Liver (tissue), 9 donors: ENCODE data around the gene CEACAM1. TPM values are rescaled to one million over a fixed set of nuclear protein-coding genes. Genes with fewer than 3 reads are reported as not detected.

ENCODE experiments used
- DNase-seq: peaks from one replicate; pipeline ENCODE4 v3.0.0-alpha.2; 2017; ENCODE audit warnings: low spot score
- H3K27ac ChIP-seq, 2 donors: one replicate each; pipeline ENCODE4 v1.7.0; 2013; ENCODE audit warnings: inconsistent platforms in 2 of 2, low read length in 2 of 2, control low read depth in 1 of 2, low read depth in 1 of 2, mild to moderate bottlenecking in 1 of 2
- H3K27me3 ChIP-seq, 4 donors: one replicate each; pipeline versions ENCODE4 v1.6.1 to v1.7.0; 2013; ENCODE audit warnings: low read length in 3 of 4, inconsistent platforms in 1 of 4, mild to moderate bottlenecking in 1 of 4, moderate library complexity in 1 of 4; ENCODE audit not compliant: control insufficient read depth in 4 of 4, insufficient read depth in 4 of 4
- H3K36me3 ChIP-seq, 4 donors: one replicate each; pipeline versions ENCODE4 v1.6.1 to v1.7.0; 2013; ENCODE audit warnings: low read length in 3 of 4, mild to moderate bottlenecking in 3 of 4, low read depth in 1 of 4, moderate library complexity in 1 of 4; ENCODE audit not compliant: control insufficient read depth in 4 of 4, insufficient read depth in 3 of 4
- H3K4me1 ChIP-seq, 4 donors: one replicate each; pipeline versions ENCODE4 v1.6.1 to v1.7.0; 2013; ENCODE audit warnings: low read length in 3 of 4, mild to moderate bottlenecking in 3 of 4, moderate library complexity in 1 of 4; ENCODE audit not compliant: control insufficient read depth in 4 of 4, insufficient read depth in 4 of 4
- H3K4me3 ChIP-seq, 3 donors: one replicate each; pipeline versions ENCODE4 v1.6.1 to v1.7.0; 2013; ENCODE audit warnings: low read length in 3 of 3, control low read depth in 1 of 3, low read depth in 1 of 3, mild to moderate bottlenecking in 1 of 3
- H3K9ac ChIP-seq, 2 donors: one replicate each; pipeline ENCODE4 v1.7.0; 2013; ENCODE audit warnings: low read length in 2 of 2, mild to moderate bottlenecking in 2 of 2, moderate library complexity in 2 of 2, control low read depth in 1 of 2, low read depth in 1 of 2
- H3K9me3 ChIP-seq, 4 donors: one replicate each; pipeline versions ENCODE4 v1.6.1 to v1.7.0; 2013; ENCODE audit warnings: low read length in 3 of 4; ENCODE audit not compliant: control insufficient read depth in 4 of 4
- ATF3 ChIP-seq: IDR thresholded peaks from 2 replicates; pipeline ENCODE4 v1.6.1; 2016; ENCODE audit warnings: antibody characterized with exemption
- CTCF ChIP-seq: fragments of 150-350 bp; IDR thresholded peaks from 2 replicates; pipeline ENCODE4 v1.5.1; 2017; ENCODE audit warnings: improper control_type of control experiment, low read depth, low read length; ENCODE audit not compliant: missing input control
- EGR1 ChIP-seq, 2 donors: IDR thresholded peaks; 2 replicates each; pipeline ENCODE4 v1.6.1; 2016 to 2018; ENCODE audit warnings: antibody characterized with exemption in 2 of 2, low read depth in 2 of 2
- FOXA1 ChIP-seq: IDR thresholded peaks from 2 replicates; pipeline ENCODE4 v1.6.1; 2016; ENCODE audit warnings: antibody characterized with exemption
- FOXA2 ChIP-seq: IDR thresholded peaks from 2 replicates; pipeline ENCODE4 v1.6.1; 2016; ENCODE audit warnings: antibody characterized with exemption
- GABPA ChIP-seq, 2 donors: IDR thresholded peaks in 1 of 2; conservative IDR thresholded peaks in 1 of 2; 2 replicates each; pipeline ENCODE4 v1.6.1; 2016; ENCODE audit warnings: antibody characterized with exemption in 2 of 2, mild to moderate bottlenecking in 1 of 2, moderate library complexity in 1 of 2
- HNF4A ChIP-seq, 2 donors: conservative IDR thresholded peaks; 2 replicates each; pipeline ENCODE4 v1.6.1; 2016; ENCODE audit warnings: antibody characterized with exemption in 2 of 2, mild to moderate bottlenecking in 2 of 2
- HNF4G ChIP-seq: IDR thresholded peaks from 2 replicates; pipeline ENCODE4 v1.6.1; 2016; ENCODE audit warnings: antibody characterized with exemption
- JUND ChIP-seq, 2 donors: IDR thresholded peaks; 2 replicates each; pipeline ENCODE4 v1.6.1; 2016; ENCODE audit warnings: antibody characterized with exemption in 2 of 2
- MAX ChIP-seq: IDR thresholded peaks from 2 replicates; pipeline ENCODE4 v1.6.1; 2016; ENCODE audit warnings: antibody characterized with exemption
- NR2F2 ChIP-seq: IDR thresholded peaks from 2 replicates; pipeline ENCODE4 v1.6.1; 2016; ENCODE audit warnings: antibody characterized with exemption
- RAD21 ChIP-seq, 2 donors: IDR thresholded peaks; 2 replicates each; pipeline ENCODE4 v1.6.1; 2016; ENCODE audit warnings: antibody characterized with exemption in 2 of 2, mild to moderate bottlenecking in 2 of 2
- REST ChIP-seq: IDR thresholded peaks from 2 replicates; pipeline ENCODE4 v1.6.1; 2016; ENCODE audit warnings: antibody characterized with exemption, mild to moderate bottlenecking
- RXRA ChIP-seq, 2 donors: IDR thresholded peaks; 2 replicates each; pipeline ENCODE4 v1.6.1; 2017 to 2018; ENCODE audit warnings: antibody characterized with exemption in 2 of 2, mild to moderate bottlenecking in 1 of 2
- SP1 ChIP-seq: IDR thresholded peaks from 2 replicates; pipeline ENCODE4 v1.6.1; 2018; ENCODE audit warnings: antibody characterized with exemption, mild to moderate bottlenecking
- TAF1 ChIP-seq: conservative IDR thresholded peaks from 2 replicates; pipeline ENCODE4 v1.6.1; 2016; ENCODE audit warnings: antibody characterized with exemption, mild to moderate bottlenecking
- YY1 ChIP-seq: IDR thresholded peaks from 2 replicates; pipeline ENCODE4 v1.6.1; 2016; ENCODE audit warnings: antibody characterized with exemption, mild to moderate bottlenecking
- ZBTB33 ChIP-seq: IDR thresholded peaks from 2 replicates; pipeline ENCODE4 v1.6.1; 2016; ENCODE audit warnings: antibody characterized with exemption
- WGBS: extraction: QIAGEN DNeasy Blood & Tissue Kit; methylation state at CpG from one replicate; pipeline ENCODE4 v1.1.7; 2013; 5-methylcytosine and 5-hydroxymethylcytosine counted together
- polyA plus RNA-seq, 2 donors: library from polyadenylated mRNA; stranded (reverse) in 1 of 2; unstranded in 1 of 2; fragments of 200-250 nt in 1 of 2; fragments of >200 nt in 1 of 2; fragmentation: Nextera tagmentation in 1 of 2; extraction: Ambion mirVana in 1 of 2; gene quantifications; one replicate each; pipeline versions ENCODE4 v1.2.1 to v1.2.3, GENCODE V29; 2013 to 2015
- total RNA-seq, 2 donors: library from RNA; depleted of rRNA; stranded (reverse); fragments of >200 nt; gene quantifications; one replicate each; pipeline ENCODE4 v1.2.3, GENCODE V29; 2014
- donor health status: healthy.
- donor health status: healthy.
- donor health status: healthy.
- donor health status: healthy.
- donor health status: healthy.

The CEACAM1 gene
- total and polyA plus RNA-seq, 4 donors = 8.3 to 36.7 (median 26.8) TPM

- no peak for DNase-seq
- H3K9me3 ChIP-seq = no peaks in the 10 kb centered on the region
- peaks cover 0 to 2% (median 0%) of the 10 kb centered on the region in 4 donors for H3K4me1 ChIP-seq
- H3K4me3 ChIP-seq = no peak overlapping the region
- no peaks in the 10 kb centered on the region for H3K36me3 ChIP-seq
- WGBS = 44% methylated on average over 2 of the region's 2 CpGs
- H3K9ac ChIP-seq = no peak overlapping the region
- TF ChIP-seq HNF4A (conservative IDR thresholded peaks at IDR 0.05) (no peak), SP1 (no peak), FOXA2 (no peak), JUND (IDR thresholded peaks at IDR 0.05) (no peak), FOXA1 (no peak), REST (no peak)
- no peaks in the 10 kb centered on the region for H3K27me3 ChIP-seq
- H3K27ac ChIP-seq = no peak overlapping the region
Observed at GRCh38 chr19:42547929-42548328, 19.6 kb upstream of the CEACAM1 start.

- H3K4me3 ChIP-seq = no peak overlapping the region
- no peaks in the 10 kb centered on the region for H3K27me3 ChIP-seq
- DNase-seq = no peak
- H3K27ac ChIP-seq = no peak overlapping the region
- H3K9ac ChIP-seq = no peak overlapping the region
- 66% methylated on average over 4 of the region's 4 CpGs for WGBS
- H3K9me3 ChIP-seq = no peaks in the 10 kb centered on the region
- no peaks in the 10 kb centered on the region for H3K4me1 ChIP-seq
- H3K36me3 ChIP-seq = no peaks in the 10 kb centered on the region
- no peak for TF ChIP-seq YY1
- TF ChIP-seq GABPA (IDR thresholded peaks at IDR 0.05 in 1 of 2, conservative IDR thresholded peaks at IDR 0.05 in 1 of 2) = no peak
- no peak for TF ChIP-seq RXRA (IDR thresholded peaks at IDR 0.05)
- TF ChIP-seq EGR1 (IDR thresholded peaks at IDR 0.05; ENCODE audit: low read depth in 2 of 2) = no peak
- TF ChIP-seq ZBTB33 = no peak
- TF ChIP-seq ATF3 = no peak
- TF ChIP-seq NR2F2 = no peak
- TF ChIP-seq REST = no peak
- TF ChIP-seq RAD21 (IDR thresholded peaks at IDR 0.05) = no peak
- TF ChIP-seq TAF1 = no peak
- no peak for TF ChIP-seq FOXA1
- no peak for TF ChIP-seq HNF4G
- TF ChIP-seq SP1 = no peak
- no peak for TF ChIP-seq JUND (IDR thresholded peaks at IDR 0.05)
- TF ChIP-seq MAX = no peak
- no peak for TF ChIP-seq CTCF
- TF ChIP-seq FOXA2 = no peak
Observed at GRCh38 chr19:42546831-42547500, 18.7 kb upstream of the CEACAM1 start.
